ENCODE measurements around the gene GABRG3. TPM values are rescaled to one million over a fixed set of nuclear protein-coding genes. Genes with fewer than 3 reads are reported as not detected.

GABRG3 gene
- total and polyA plus RNA-seq, 2 of the 4 experiments (the other 2 are of a cell fraction): not detected

DNA sequence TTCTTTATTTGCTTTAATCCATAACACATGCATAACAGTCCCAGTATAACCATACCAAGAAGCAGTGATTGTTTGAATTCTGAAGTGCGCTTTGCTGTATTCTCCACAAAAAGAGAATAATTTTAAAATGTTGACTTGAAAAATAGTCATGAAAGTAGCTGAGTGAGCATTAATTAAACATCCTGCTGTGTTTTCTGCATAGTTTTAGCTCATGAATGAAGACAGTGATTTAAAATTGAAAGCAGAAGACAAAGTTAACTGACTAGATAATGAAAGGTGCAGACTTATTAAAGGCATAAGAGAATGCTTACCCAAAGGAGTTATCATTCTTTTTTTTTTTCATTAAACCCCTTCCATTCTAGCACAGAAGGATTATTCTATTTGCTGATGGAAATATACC, 143.5 kb downstream of the GABRG3 start:
- Histone ChIP-seq H3K4me1 (ENCODE audit: control insufficient read depth, insufficient read depth, low read length) (no peaks in the 10 kb centered on the region), H3K27me3 (ENCODE audit: control insufficient read depth, insufficient read depth, low read length) (no peaks in the 10 kb centered on the region), H3K23ac (ENCODE audit: low read depth, low read length) (no peak overlapping the region), H2BK5ac (ENCODE audit: low read depth, low read length, poor library complexity, severe bottlenecking) (no peak overlapping the region), H2AK5ac (ENCODE audit: low read depth, low read length) (no peak overlapping the region), H2AFZ (replicated peaks; ENCODE audit: low read length, poor library complexity) (no peak overlapping the region), H3K14ac (replicated peaks; ENCODE audit: low read depth, low read length) (no peak overlapping the region), H3K4ac (ENCODE audit: low read depth, low read length) (no peak overlapping the region), H4K91ac (ENCODE audit: insufficient read depth, low read depth, low read length) (no peak overlapping the region), H3K79me1 (ENCODE audit: low read depth in 1 of 2, low read length in 2 of 2) (no peaks in the 10 kb centered on the region), H2BK15ac (ENCODE audit: low read depth, low read length) (no peak overlapping the region), H3K56ac (ENCODE audit: extremely low read depth, insufficient read depth, low read length) (no peak overlapping the region), H3K18ac (ENCODE audit: low read depth, low read length) (no peak overlapping the region), H2AK9ac (replicated peaks; ENCODE audit: low read depth, low read length, poor library complexity) (no peak overlapping the region), H3K4me3 (ENCODE audit: insufficient read depth, low read depth, low read length) (no peak overlapping the region), H3K9ac (ENCODE audit: low read depth, low read length) (no peak overlapping the region), H3K27ac (ENCODE audit: insufficient read depth, low read length) (no peak overlapping the region), H3K4me2 (ENCODE audit: low read depth, low read length) (no peak overlapping the region), H2BK120ac (ENCODE audit: low read depth, low read length) (no peak overlapping the region), H4K20me1 (ENCODE audit: insufficient read depth, low read length) (no peaks in the 10 kb centered on the region), H4K8ac (ENCODE audit: low read depth in 2 of 2, low read length in 2 of 2) (no peak overlapping the region), H3K9me1 (ENCODE audit: insufficient read depth, low read length) (no peaks in the 10 kb centered on the region), H4K5ac (ENCODE audit: low read depth, low read length) (no peak overlapping the region), H3K9me3 (ENCODE audit: control insufficient read depth, insufficient read depth, low read length) (peaks cover 17% of the 10 kb centered on the region), H2BK20ac (ENCODE audit: low read depth, low read length) (no peak overlapping the region), H3K36me3 (ENCODE audit: control insufficient read depth, insufficient read depth, low read length) (no peaks in the 10 kb centered on the region)
- DNase-seq (no peak), ATAC-seq (ENCODE audit: low read depth) (no peak)
- intact Hi-C loops (cut with micrococcal nuclease) (no loop called here), dilution Hi-C loops (cut with HindIII; ENCODE audit: low sequenced_read_pairs, unreplicated experiment) (no loop called here), in situ Hi-C loops (cut with MboI; ENCODE audit: low sequenced_read_pairs) (no loop called here)
- TF ChIP-seq, protein P1, sequence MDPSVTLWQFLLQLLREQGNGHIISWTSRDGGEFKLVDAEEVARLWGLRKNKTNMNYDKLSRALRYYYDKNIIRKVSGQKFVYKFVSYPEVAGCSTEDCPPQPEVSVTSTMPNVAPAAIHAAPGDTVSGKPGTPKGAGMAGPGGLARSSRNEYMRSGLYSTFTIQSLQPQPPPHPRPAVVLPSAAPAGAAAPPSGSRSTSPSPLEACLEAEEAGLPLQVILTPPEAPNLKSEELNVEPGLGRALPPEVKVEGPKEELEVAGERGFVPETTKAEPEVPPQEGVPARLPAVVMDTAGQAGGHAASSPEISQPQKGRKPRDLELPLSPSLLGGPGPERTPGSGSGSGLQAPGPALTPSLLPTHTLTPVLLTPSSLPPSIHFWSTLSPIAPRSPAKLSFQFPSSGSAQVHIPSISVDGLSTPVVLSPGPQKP (IDR thresholded peaks at IDR 0.05; ENCODE audit: borderline replicate concordance, low read depth, low read length): no peak
- TF ChIP-seq POLR2A (IDR thresholded peaks at IDR 0.05; ENCODE audit: low read depth, low read length): no peak
- no TSS peak for BruUV-seq (replicated peaks)
- CTCF ChIA-PET: no interaction called here
- POLR2A ChIA-PET (ENCODE audit: unreplicated experiment): interaction anchor here (0.6 kb wide), 1 partner anchor 222 kb away, joined by 3 read pairs; no protein-coding TSS in a partner anchor
- WGBS, 2 experiments (ENCODE audit: extremely low coverage in 2 of 2, insufficient read length in 1 of 2): no CpG with 5 or more reads among the region's 1 CpG

Measured in IMR-90 (cell line).